ENCODE measurements around the gene RORC. TPM values are rescaled to one million over a fixed set of nuclear protein-coding genes. Genes with fewer than 3 reads are reported as not detected.
A peak's percentile ranks its signal among the peaks of the same experiment; 100 is the strongest.

Gene RORC
- polyA plus RNA-seq, 1 of the 3 experiments (the other 2 are of a cell fraction), result not detected

DNA sequence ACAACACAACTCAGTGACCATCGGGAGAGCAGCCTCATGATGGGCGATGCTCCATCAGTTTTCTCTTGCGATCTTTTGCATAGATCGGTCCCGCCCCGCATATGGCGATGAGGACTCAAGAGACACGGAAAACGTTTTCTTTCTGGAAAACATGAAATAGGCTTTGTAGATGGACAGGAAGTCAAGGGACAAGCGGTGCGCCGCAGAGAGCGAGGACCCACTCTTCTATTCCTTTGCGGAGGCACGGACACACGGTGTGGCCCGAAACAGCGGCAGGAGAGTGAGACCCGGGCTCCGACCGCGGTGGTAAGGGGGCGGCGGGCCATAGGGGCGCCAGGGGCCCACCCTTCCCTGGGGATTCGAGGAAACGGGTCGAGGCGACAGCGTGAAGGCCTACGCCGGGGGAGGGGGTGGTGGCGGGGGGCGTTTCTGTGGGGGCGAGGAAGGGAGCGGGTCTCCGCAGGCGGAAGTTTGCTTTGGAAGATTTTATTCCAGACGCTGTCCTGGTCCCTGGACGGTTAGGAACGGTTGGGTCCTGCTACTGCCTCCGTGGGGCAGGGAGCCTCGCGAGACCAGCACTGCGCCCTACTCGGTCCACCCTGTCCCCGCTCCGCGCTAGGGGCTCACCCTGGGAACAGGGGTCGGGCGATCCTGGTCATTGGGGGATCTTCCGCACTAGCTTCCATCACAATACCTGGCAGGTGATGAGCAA lies 40.5 kb downstream of the RORC start:
- under 1% methylated on average over 41 of the region's 52 CpGs for WGBS (ENCODE audit: low lambda C conversion rate)
- no peaks in the 10 kb centered on the region for H3K9me2 ChIP-seq
- no peaks in the 10 kb centered on the region for H3K79me2 ChIP-seq (ENCODE audit: insufficient read depth)
- H3K27ac ChIP-seq (ENCODE audit: low read depth in 2 of 2, low read length in 1 of 2), result peak overlapping the region in 1 of 2 experiments; percentile 87; a peak in 2 of 4 replicates
- H3K4me1 ChIP-seq (ENCODE audit: control insufficient read depth in 1 of 2, insufficient read depth in 2 of 2, low read depth in 1 of 2, low read length in 1 of 2), result peaks cover 0 to 5% of the 10 kb centered on the region in 2 experiments; a peak in 2 of 4 replicates
- H3K4me2 ChIP-seq, result peak overlapping the region; percentile 84
- no peaks in the 10 kb centered on the region for H4K20me1 ChIP-seq (ENCODE audit: insufficient read depth)
- H3K9me3 ChIP-seq, result no peaks in the 10 kb centered on the region
- TF ChIP-seq CHD2 (IDR thresholded peaks at IDR 0.05; ENCODE audit: low read length, partially characterized antibody) (peak; percentile 98), SMC3 (IDR thresholded peaks at IDR 0.05; ENCODE audit: low read depth, low read length) (no peak)
- ChIA-PET CTCF (interaction anchor here (0.6 to 3.0 kb wide), 8 partner anchors 8 to 56 kb away, joined by 3 to 21 read pairs (median 5); partner anchors contain the start of gene MRPL9), POLR2A (interaction anchor here (1.1 to 1.3 kb wide), 2 partner anchors 28 to 29 kb away, joined by 3 to 6 read pairs; partner anchors contain the start of gene MRPL9)
- peak overlapping the region; percentile 85 to 86 for H3K4me3 ChIP-seq (ENCODE audit: low read depth in 2 of 2, low read length in 1 of 2)
- DNase-seq, result peak; percentile 79
- no peaks in the 10 kb centered on the region for H3K27me3 ChIP-seq (ENCODE audit: insufficient read depth)
- H3K9ac ChIP-seq, result peak overlapping the region; percentile 51; the same call in 1 of the 2 replicates
- peaks cover 0 to 4% of the 10 kb centered on the region in 2 experiments for H3K36me3 ChIP-seq (replicated peaks in 1 of 2; ENCODE audit: control insufficient read depth in 1 of 2, insufficient read depth in 2 of 2, low read length in 1 of 2)
- H3F3A ChIP-seq (replicated peaks; ENCODE audit: insufficient read depth), result peaks cover 3% of the 10 kb centered on the region
- H2AFZ ChIP-seq (ENCODE audit: low read depth), result peak overlapping the region; percentile 97

DNA sequence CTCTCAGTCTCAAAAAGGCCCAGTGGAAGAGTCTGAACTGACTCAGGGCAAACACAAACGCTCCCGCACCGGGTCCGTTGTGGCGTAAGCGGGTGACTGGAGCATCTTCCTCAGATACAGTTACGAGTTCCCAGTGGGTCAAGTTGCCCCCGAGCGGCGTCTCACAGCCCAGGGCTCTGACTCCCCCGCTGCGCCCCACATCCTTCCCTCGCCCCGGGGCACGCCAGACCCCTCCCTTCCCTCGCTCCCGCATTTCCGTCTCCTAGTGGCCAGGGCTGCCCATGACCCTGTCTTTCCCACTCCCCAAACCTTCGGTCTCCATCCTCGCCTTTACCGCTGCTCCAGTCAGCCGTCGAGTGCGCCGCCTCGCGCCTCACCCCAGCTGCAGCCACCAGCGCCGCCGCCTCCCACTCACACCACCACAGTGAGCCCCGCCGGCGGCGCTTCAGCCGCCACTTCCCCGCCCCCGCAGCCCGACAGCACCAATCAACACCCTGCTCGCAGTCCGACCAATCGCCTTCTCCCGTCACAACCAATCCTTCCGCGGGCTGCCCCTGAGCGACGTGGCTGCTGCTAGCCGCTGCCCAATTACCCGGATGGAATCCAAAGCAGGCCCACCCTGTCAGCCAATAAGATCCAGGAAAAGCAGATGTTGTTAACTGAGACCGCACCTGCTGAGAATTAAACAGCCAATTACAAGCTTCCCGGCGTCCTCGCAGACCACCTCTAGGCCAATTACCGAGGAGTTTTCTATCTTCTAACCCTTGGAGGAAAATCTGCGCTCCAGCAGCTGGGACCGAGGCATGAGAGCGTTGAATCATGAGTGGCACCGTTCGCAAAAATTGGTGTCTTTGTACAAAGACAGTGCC lies 41.3 kb downstream of the RORC start, which contains the start of gene TDRKH:
TSS of gene TDRKH (minus strand) at position 430 of the 869 bp plus-strand sequence. CDS start 7,478 bp downstream, outside the sequence.
- H3K9ac ChIP-seq, result peak within 1 kb of the TSS; percentile 51
- peak within 1 kb of the TSS; percentile 92 for H3K4me2 ChIP-seq
- no peaks in the 10 kb centered on the region for H3K9me3 ChIP-seq
- ChIA-PET POLR2A (interaction anchor here (0.7 to 1.3 kb wide), 5 partner anchors 27 to 74 kb away, joined by 3 to 6 read pairs (median 4); partner anchors contain the start of genes CELF3 and MRPL9), CTCF (interaction anchor here (0.6 to 3.0 kb wide), 16 partner anchors 9 to 97 kb away, joined by 3 to 21 read pairs (median 4); partner anchors contain the start of genes CELF3 and MRPL9)
- H2AFZ ChIP-seq (ENCODE audit: low read depth), result peak within 1 kb of the TSS; percentile 97
- DNase-seq, result peak; percentile 98
- no peaks in the 10 kb centered on the region for H3K9me2 ChIP-seq
- H3K36me3 ChIP-seq (replicated peaks in 1 of 2; ENCODE audit: control insufficient read depth in 1 of 2, insufficient read depth in 2 of 2, low read length in 1 of 2), result peaks cover 0 to 4% of the 10 kb centered on the region in 2 experiments
- 2% methylated on average over 57 of the region's 58 CpGs for WGBS (ENCODE audit: low lambda C conversion rate)
- H4K20me1 ChIP-seq (ENCODE audit: insufficient read depth), result no peaks in the 10 kb centered on the region
- H3K4me3 ChIP-seq (ENCODE audit: low read depth in 2 of 2, low read length in 1 of 2), result peak within 1 kb of the TSS; percentile 85 to 86
- H3K4me1 ChIP-seq (ENCODE audit: control insufficient read depth in 1 of 2, insufficient read depth in 2 of 2, low read depth in 1 of 2, low read length in 1 of 2), result peaks cover 0 to 5% of the 10 kb centered on the region in 2 experiments; a peak in 2 of 4 replicates
- H3K79me2 ChIP-seq (ENCODE audit: insufficient read depth), result no peaks in the 10 kb centered on the region
- peaks cover 3% of the 10 kb centered on the region for H3F3A ChIP-seq (replicated peaks; ENCODE audit: insufficient read depth)
- H3K27ac ChIP-seq (ENCODE audit: low read depth in 2 of 2, low read length in 1 of 2), result peak within 1 kb of the TSS in 1 of 2 experiments; percentile 88; a peak in 2 of 4 replicates
- H3K27me3 ChIP-seq (ENCODE audit: insufficient read depth), result no peaks in the 10 kb centered on the region
- TF ChIP-seq NRF1 (IDR thresholded peaks at IDR 0.05; ENCODE audit: low read depth, low read length) (no peak), GABPA (IDR thresholded peaks at IDR 0.05; ENCODE audit: low read depth) (no peak), SMC3 (IDR thresholded peaks at IDR 0.05; ENCODE audit: low read depth, low read length) (peak; percentile 25), CHD2 (IDR thresholded peaks at IDR 0.05; ENCODE audit: low read length, partially characterized antibody) (peak; percentile 91), ELF1 (IDR thresholded peaks at IDR 0.05) (0 out of 2 replicates have a peak, but pooled peaks have one; percentile 40), POLR2AphosphoS5 (IDR thresholded peaks at IDR 0.05; ENCODE audit: low read depth, low read length) (peak; percentile 29; the same call in 1 of the 2 replicates), MXI1 (IDR thresholded peaks at IDR 0.05; ENCODE audit: low read depth, low read length) (peak; percentile 78), NFIC (IDR thresholded peaks at IDR 0.05; ENCODE audit: borderline replicate concordance) (no peak), TAF1 (IDR thresholded peaks at IDR 0.05; ENCODE audit: borderline replicate concordance, low read depth, low read length) (peak; percentile 40; the same call in 1 of the 2 replicates), RCOR1 (IDR thresholded peaks at IDR 0.05; ENCODE audit: low read length) (peak; percentile 100), TCF12 (IDR thresholded peaks at IDR 0.05) (peak; percentile 52; the same call in 1 of the 2 replicates), RAD21 (IDR thresholded peaks at IDR 0.05; ENCODE audit: low read length) (peak; percentile 17; the same call in 1 of the 2 replicates), RFX5 (IDR thresholded peaks at IDR 0.05; ENCODE audit: low read length) (peak; percentile 86)
- TF ChIP-seq, protein P1, sequence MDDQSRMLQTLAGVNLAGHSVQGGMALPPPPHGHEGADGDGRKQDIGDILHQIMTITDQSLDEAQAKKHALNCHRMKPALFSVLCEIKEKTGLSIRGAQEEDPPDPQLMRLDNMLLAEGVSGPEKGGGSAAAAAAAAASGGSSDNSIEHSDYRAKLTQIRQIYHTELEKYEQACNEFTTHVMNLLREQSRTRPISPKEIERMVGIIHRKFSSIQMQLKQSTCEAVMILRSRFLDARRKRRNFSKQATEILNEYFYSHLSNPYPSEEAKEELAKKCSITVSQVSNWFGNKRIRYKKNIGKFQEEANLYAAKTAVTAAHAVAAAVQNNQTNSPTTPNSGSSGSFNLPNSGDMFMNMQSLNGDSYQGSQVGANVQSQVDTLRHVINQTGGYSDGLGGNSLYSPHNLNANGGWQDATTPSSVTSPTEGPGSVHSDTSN (IDR thresholded peaks at IDR 0.05), result peak; percentile 100
- TF ChIP-seq, protein P2, sequence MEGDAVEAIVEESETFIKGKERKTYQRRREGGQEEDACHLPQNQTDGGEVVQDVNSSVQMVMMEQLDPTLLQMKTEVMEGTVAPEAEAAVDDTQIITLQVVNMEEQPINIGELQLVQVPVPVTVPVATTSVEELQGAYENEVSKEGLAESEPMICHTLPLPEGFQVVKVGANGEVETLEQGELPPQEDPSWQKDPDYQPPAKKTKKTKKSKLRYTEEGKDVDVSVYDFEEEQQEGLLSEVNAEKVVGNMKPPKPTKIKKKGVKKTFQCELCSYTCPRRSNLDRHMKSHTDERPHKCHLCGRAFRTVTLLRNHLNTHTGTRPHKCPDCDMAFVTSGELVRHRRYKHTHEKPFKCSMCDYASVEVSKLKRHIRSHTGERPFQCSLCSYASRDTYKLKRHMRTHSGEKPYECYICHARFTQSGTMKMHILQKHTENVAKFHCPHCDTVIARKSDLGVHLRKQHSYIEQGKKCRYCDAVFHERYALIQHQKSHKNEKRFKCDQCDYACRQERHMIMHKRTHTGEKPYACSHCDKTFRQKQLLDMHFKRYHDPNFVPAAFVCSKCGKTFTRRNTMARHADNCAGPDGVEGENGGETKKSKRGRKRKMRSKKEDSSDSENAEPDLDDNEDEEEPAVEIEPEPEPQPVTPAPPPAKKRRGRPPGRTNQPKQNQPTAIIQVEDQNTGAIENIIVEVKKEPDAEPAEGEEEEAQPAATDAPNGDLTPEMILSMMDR (IDR thresholded peaks at IDR 0.05), result peak; percentile 39
- TF ChIP-seq, protein P3, sequence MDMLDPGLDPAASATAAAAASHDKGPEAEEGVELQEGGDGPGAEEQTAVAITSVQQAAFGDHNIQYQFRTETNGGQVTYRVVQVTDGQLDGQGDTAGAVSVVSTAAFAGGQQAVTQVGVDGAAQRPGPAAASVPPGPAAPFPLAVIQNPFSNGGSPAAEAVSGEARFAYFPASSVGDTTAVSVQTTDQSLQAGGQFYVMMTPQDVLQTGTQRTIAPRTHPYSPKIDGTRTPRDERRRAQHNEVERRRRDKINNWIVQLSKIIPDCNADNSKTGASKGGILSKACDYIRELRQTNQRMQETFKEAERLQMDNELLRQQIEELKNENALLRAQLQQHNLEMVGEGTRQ (IDR thresholded peaks at IDR 0.05; ENCODE audit: borderline replicate concordance, low read depth, low read length), result no peak
- TF ChIP-seq, protein P4, sequence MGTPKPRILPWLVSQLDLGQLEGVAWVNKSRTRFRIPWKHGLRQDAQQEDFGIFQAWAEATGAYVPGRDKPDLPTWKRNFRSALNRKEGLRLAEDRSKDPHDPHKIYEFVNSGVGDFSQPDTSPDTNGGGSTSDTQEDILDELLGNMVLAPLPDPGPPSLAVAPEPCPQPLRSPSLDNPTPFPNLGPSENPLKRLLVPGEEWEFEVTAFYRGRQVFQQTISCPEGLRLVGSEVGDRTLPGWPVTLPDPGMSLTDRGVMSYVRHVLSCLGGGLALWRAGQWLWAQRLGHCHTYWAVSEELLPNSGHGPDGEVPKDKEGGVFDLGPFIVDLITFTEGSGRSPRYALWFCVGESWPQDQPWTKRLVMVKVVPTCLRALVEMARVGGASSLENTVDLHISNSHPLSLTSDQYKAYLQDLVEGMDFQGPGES (IDR thresholded peaks at IDR 0.05; ENCODE audit: low read depth, low read length), result peak; percentile 93
- TF ChIP-seq, protein P5, sequence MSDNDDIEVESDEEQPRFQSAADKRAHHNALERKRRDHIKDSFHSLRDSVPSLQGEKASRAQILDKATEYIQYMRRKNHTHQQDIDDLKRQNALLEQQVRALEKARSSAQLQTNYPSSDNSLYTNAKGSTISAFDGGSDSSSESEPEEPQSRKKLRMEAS (IDR thresholded peaks at IDR 0.05; ENCODE audit: low read depth), result peak; percentile 93

Data from SK-N-SH (cell line).